Uterus (tissue), 2 donors: ENCODE results near the gene ZBTB7C.

ENCODE experiments used
- CTCF ChIP-seq, 4 experiments: fragments of 200-600 bp in 2 of 4; fragments of 450-650 bp in 2 of 4; sonication (generic) in 2 of 4; IDR thresholded peaks; one replicate each; pipeline ENCODE4 v1.5.1; 2016 to 2019; ENCODE audit warnings: antibody characterized with exemption in 4 of 4, mild to moderate bottlenecking in 2 of 4, moderate library complexity in 1 of 4
- POLR2A ChIP-seq, 2 donors: fragments of 450-650 bp; IDR thresholded peaks; one replicate each; pipeline ENCODE4 v1.6.1; 2016; ENCODE audit warnings: antibody characterized with exemption in 2 of 2, mild to moderate bottlenecking in 1 of 2, moderate library complexity in 1 of 2

DNA sequence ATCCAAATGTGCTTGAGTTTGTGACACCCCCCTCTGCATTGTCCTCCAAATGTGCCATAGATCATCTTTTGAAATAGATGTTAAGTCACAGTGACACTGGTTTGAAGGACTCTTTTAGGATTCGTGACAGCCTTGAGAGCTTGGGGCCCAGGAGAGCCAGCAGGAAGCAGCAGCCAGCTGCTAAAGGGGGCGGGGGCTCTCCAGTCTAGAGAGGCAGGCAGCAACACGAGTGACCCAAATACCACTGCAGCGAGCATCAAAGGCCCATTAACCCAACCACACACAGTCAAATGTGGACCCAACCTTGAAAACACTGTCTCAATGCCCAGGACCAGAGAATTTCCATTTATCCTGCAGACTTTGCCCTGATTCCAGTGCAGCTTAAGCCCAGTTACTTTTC lies 75.6 kb downstream of the ZBTB7C start:
- no peak for TF ChIP-seq CTCF (IDR thresholded peaks at IDR 0.05)
- TF ChIP-seq POLR2A (IDR thresholded peaks at IDR 0.05), result no peak
